ENCODE results near the gene NOL4L. TPM values are rescaled to one million over a fixed set of nuclear protein-coding genes. Genes with fewer than 3 reads are reported as not detected.

NOL4L gene
- total and polyA plus RNA-seq, 2 donors (not counting 3 experiments of a cell fraction or from before 2014, with no cell fraction given) = 55.2 to 79.6 TPM

DNA sequence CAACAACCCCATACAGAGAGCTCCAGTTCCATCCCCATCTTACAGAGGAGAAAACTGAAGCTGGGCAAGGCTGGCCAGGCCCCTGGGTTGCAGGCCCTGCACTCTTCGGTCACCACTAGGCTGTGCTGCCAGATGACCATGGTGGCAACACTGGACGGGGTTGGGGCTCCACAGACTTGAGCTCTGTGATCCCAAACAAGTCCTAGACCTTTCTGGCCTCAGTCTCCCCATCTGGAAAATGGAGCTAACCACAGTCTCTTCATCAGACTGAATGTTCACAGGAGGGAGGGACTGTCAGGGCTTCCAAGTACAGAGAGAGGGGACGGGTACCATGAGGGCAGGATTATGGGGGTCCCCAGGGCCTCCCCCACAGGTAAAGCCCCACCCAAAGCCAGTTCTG, 41.3 kb upstream of the NOL4L start:
- no peak for TF ChIP-seq POLR2AphosphoS5 (IDR thresholded peaks at IDR 0.05; ENCODE audit: insufficient read depth, low read depth, low read length)
- H3K4me1 ChIP-seq (ENCODE audit: control insufficient read depth, extremely low read depth, insufficient read depth, low read length) = no peaks in the 10 kb centered on the region
- dilution Hi-C loops (cut with MboI; ENCODE audit: extremely low pct_ligation_motif_present, low sequenced_read_pairs) = no loop called here
- no peak for FAIRE-seq
- intact Hi-C loops (cut with micrococcal nuclease) = no loop called here
- CTCF ChIA-PET = interaction anchor here (0.6 to 1.3 kb wide), 2 partner anchors 26 to 1069 kb away, joined by 4 to 5 read pairs; no protein-coding TSS in a partner anchor
- no peaks in the 10 kb centered on the region for H3K36me3 ChIP-seq (ENCODE audit: control insufficient read depth in 2 of 2, extremely low read depth in 1 of 2, insufficient read depth in 2 of 2, low read length in 2 of 2)
- no peak overlapping the region for H2AFZ ChIP-seq (ENCODE audit: low read depth, low read length)
- no peaks in the 10 kb centered on the region for H4K20me1 ChIP-seq (replicated peaks; ENCODE audit: control insufficient read depth, extremely low read depth, insufficient read depth, low read length)
- no TSS peak for BruUV-seq (replicated peaks)
- no peaks in the 10 kb centered on the region for H3K9me1 ChIP-seq (replicated peaks; ENCODE audit: control insufficient read depth, extremely low read depth, insufficient read depth, low read length)
- no peaks in the 10 kb centered on the region for H3K79me2 ChIP-seq (ENCODE audit: control insufficient read depth, insufficient read depth, low read length)
- peaks cover 0 to 6% of the 10 kb centered on the region in 2 experiments for H3K27me3 ChIP-seq (ENCODE audit: control insufficient read depth in 2 of 2, insufficient read depth in 2 of 2, low read length in 2 of 2)
- no peak overlapping the region for H3K27ac ChIP-seq (ENCODE audit: insufficient read depth, low read depth, low read length)
- no peak overlapping the region for H3K4me3 ChIP-seq (replicated peaks in 1 of 3; ENCODE audit: insufficient read depth in 1 of 3, low read depth in 1 of 3, low read length in 3 of 3)
- POLR2A ChIA-PET = no interaction called here
- H3K4me2 ChIP-seq (ENCODE audit: insufficient read depth, low read length) = no peak overlapping the region
- DNase-seq (ENCODE audit: low read depth, low spot score) = no peak
- no peak overlapping the region for H3K9ac ChIP-seq (replicated peaks; ENCODE audit: extremely low read depth, insufficient read depth, low read length)
- H3K9me3 ChIP-seq (replicated peaks; ENCODE audit: control insufficient read depth, insufficient read depth, low read length) = no peaks in the 10 kb centered on the region

DNA sequence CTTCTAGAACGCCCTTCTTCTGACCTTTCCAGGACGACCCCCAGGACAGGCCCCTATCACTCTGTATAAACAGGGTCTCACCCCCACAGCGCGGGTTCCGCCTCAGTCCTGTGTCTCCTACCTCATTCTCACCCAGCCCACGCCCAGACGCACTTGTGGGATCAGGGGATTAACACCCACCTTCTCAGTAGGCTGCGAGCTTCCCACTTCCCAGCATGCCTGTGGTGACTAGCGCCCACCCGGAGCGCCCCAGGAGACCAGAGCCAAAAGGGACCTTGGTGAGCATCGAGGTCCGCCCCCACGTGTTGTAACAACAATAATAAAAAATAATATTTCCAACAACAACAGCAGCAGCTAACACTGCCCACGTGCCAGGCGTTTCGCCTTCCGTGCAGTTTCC, 40.9 kb upstream of the NOL4L start:
- H2AFZ ChIP-seq (ENCODE audit: low read depth, low read length) = no peak overlapping the region
- no peak overlapping the region for H3K4me2 ChIP-seq (ENCODE audit: insufficient read depth, low read length)
- FAIRE-seq = no peak
- no peak overlapping the region for H3K4me3 ChIP-seq (replicated peaks in 1 of 3; ENCODE audit: insufficient read depth in 1 of 3, low read depth in 1 of 3, low read length in 3 of 3)
- H3K79me2 ChIP-seq (ENCODE audit: control insufficient read depth, insufficient read depth, low read length) = no peaks in the 10 kb centered on the region
- peaks cover 0 to 6% of the 10 kb centered on the region in 2 experiments for H3K27me3 ChIP-seq (ENCODE audit: control insufficient read depth in 2 of 2, insufficient read depth in 2 of 2, low read length in 2 of 2)
- no peaks in the 10 kb centered on the region for H3K36me3 ChIP-seq (ENCODE audit: control insufficient read depth in 2 of 2, extremely low read depth in 1 of 2, insufficient read depth in 2 of 2, low read length in 2 of 2)
- no peak for DNase-seq (ENCODE audit: low read depth, low spot score)
- ChIA-PET CTCF (interaction anchor here (1.3 kb wide), 1 partner anchor 27 kb away, joined by 4 read pairs; no protein-coding TSS in a partner anchor), POLR2A (no interaction called here)
- no peaks in the 10 kb centered on the region for H3K4me1 ChIP-seq (ENCODE audit: control insufficient read depth, extremely low read depth, insufficient read depth, low read length)
- H3K9me1 ChIP-seq (replicated peaks; ENCODE audit: control insufficient read depth, extremely low read depth, insufficient read depth, low read length) = no peaks in the 10 kb centered on the region
- no peak overlapping the region for H3K27ac ChIP-seq (ENCODE audit: insufficient read depth, low read depth, low read length)
- intact Hi-C loops (cut with micrococcal nuclease) = no loop called here
- H3K9ac ChIP-seq (replicated peaks; ENCODE audit: extremely low read depth, insufficient read depth, low read length) = no peak overlapping the region
- H4K20me1 ChIP-seq (replicated peaks; ENCODE audit: control insufficient read depth, extremely low read depth, insufficient read depth, low read length) = no peaks in the 10 kb centered on the region
- TF ChIP-seq FOS (IDR thresholded peaks at IDR 0.05; ENCODE audit: borderline replicate concordance, insufficient read depth, low read length) (no peak), EZH2 (IDR thresholded peaks at IDR 0.05; ENCODE audit: borderline replicate concordance, low read depth, low read length, severe bottlenecking) (no peak)
- TF ChIP-seq, protein P1, sequence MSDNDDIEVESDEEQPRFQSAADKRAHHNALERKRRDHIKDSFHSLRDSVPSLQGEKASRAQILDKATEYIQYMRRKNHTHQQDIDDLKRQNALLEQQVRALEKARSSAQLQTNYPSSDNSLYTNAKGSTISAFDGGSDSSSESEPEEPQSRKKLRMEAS (IDR thresholded peaks at IDR 0.05; ENCODE audit: insufficient read depth, insufficient read length) = no peak
- TF ChIP-seq, protein P2, sequence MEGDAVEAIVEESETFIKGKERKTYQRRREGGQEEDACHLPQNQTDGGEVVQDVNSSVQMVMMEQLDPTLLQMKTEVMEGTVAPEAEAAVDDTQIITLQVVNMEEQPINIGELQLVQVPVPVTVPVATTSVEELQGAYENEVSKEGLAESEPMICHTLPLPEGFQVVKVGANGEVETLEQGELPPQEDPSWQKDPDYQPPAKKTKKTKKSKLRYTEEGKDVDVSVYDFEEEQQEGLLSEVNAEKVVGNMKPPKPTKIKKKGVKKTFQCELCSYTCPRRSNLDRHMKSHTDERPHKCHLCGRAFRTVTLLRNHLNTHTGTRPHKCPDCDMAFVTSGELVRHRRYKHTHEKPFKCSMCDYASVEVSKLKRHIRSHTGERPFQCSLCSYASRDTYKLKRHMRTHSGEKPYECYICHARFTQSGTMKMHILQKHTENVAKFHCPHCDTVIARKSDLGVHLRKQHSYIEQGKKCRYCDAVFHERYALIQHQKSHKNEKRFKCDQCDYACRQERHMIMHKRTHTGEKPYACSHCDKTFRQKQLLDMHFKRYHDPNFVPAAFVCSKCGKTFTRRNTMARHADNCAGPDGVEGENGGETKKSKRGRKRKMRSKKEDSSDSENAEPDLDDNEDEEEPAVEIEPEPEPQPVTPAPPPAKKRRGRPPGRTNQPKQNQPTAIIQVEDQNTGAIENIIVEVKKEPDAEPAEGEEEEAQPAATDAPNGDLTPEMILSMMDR (IDR thresholded peaks at IDR 0.05; ENCODE audit: extremely low read depth in 1 of 2, insufficient read depth in 1 of 2, low read depth in 1 of 2, low read length in 2 of 2) = no peak
- dilution Hi-C loops (cut with MboI; ENCODE audit: extremely low pct_ligation_motif_present, low sequenced_read_pairs) = no loop called here
- no TSS peak for BruUV-seq (replicated peaks)
- H3K9me3 ChIP-seq (replicated peaks; ENCODE audit: control insufficient read depth, insufficient read depth, low read length) = no peaks in the 10 kb centered on the region

All from endothelial cell of umbilical vein (primary cell).